IPS DF 6.9 (cell line): ENCODE data around the gene TMTC2.

ENCODE experiments used
- DNase-seq: peaks from one replicate; pipeline ENCODE4 v3.0.0-alpha.2; 2013; ENCODE audit warnings: low read depth, low spot score
- H3K27ac ChIP-seq: one replicate; pipeline ENCODE4 v1.5.1; 2013; ENCODE audit warnings: low read length, control low read depth
- H3K27me3 ChIP-seq: 2 replicates; pipeline ENCODE4 v1.6.1; 2013; ENCODE audit warnings: mild to moderate bottlenecking, low read length; ENCODE audit not compliant: control insufficient read depth, insufficient read depth
- H3K36me3 ChIP-seq: 2 replicates; pipeline ENCODE4 v1.6.1; 2013; ENCODE audit warnings: low read length; ENCODE audit not compliant: control insufficient read depth, insufficient read depth
- H3K4me1 ChIP-seq: 2 replicates; pipeline ENCODE4 v1.6.1; 2013; ENCODE audit warnings: low read length; ENCODE audit not compliant: control insufficient read depth, insufficient read depth
- H3K4me3 ChIP-seq: 2 replicates; pipeline ENCODE4 v1.5.1; 2013; ENCODE audit warnings: mild to moderate bottlenecking, low read length
- H3K9me3 ChIP-seq: 2 replicates; pipeline ENCODE4 v1.6.1; 2013; ENCODE audit warnings: low read length, inconsistent platforms; ENCODE audit not compliant: control insufficient read depth, insufficient read depth
- whole genome bisulfite sequencing: extraction: QIAGEN DNeasy Blood & Tissue Kit; methylation state at CpG from one replicate; pipeline ENCODE4 v1.1.7; 2013; ENCODE audit warnings: mixed read lengths, missing lambda C conversion rate; ENCODE audit not compliant: insufficient read length, insufficient coverage; 5-methylcytosine and 5-hydroxymethylcytosine counted together

The TMTC2 gene

DNA sequence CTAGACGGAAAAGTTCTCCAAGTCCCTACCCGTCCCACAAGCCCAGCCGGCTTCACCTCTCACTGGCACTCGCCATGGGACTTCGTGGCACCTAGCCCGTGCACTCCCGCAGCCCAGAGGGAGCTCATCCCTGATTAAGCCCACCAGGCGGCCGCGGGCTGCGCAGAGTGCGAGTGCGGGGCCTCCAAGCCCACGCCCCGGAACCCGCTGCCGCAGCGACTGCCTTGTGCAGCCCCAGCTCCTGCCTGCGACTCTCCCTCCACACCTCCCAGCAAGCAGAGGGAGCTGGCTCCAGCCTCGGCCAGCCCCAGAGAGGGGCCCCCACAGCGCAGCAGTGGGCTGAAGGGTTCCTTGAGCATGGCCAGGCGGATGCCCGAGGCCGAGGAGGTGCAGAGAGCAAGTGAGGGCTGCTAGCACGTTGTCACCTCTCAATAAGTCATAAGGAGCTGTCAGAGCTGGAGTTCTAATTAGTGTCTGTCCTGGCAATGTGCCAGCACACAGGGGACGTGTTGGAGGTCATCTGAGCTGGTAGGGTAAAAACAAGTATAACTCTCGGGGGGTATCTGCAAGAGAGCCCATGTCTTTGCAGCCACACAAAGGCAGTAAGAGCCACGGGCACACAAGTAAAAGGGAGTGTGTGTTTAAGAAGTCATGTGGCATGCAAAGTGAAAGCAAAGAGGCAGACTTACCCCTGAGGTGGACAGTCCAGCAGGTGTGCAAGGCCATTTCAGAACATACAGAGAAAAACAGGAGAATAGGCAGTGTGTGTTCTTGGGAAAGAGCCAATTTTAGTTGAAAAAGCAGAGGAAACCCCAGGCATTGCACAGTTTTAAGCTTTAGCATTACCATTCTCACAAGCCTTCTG is 27.1 kb upstream of the TMTC2 start:
- no peaks in the 10 kb centered on the region for H3K27me3 ChIP-seq
- no peak for DNase-seq
- H3K9me3 ChIP-seq: no peaks in the 10 kb centered on the region
- no peak overlapping the region for H3K27ac ChIP-seq
- no peaks in the 10 kb centered on the region for H3K36me3 ChIP-seq
- no CpG with 5 or more reads among the region's 28 CpGs for WGBS
- peaks cover under 1% of the 10 kb centered on the region for H3K4me1 ChIP-seq
- H3K4me3 ChIP-seq: no peak overlapping the region

- no peaks in the 10 kb centered on the region for H3K27me3 ChIP-seq
- DNase-seq: no peak
- WGBS: no CpG with 5 or more reads among the region's 3 CpGs
These were observed 26.0 kb upstream of the TMTC2 start for GRCh38 chr12:82660541-82661325.

DNA sequence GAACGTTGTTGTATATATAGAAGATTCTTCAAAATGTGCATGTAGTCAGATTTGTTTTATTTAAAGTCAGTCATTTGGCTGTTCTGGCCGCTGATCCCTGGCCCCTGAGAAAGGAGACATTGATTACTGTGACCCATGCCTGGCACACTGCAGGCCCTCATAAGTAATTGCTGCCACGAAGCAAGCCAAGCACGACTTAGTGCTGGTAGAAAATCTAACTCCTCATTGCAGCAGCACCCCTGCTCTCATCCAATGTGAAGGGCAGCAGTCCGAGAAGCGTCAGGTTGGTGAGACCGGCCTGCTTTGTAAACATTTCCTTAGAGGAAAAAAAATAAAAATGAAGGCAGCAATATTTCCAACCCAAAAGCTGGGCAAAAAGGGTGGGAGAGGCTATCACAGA is 22.8 kb upstream of the TMTC2 start:
- H3K4me3 ChIP-seq: no peak overlapping the region
- no peaks in the 10 kb centered on the region for H3K27me3 ChIP-seq
- H3K4me1 ChIP-seq: peaks cover 1% of the 10 kb centered on the region
- no peaks in the 10 kb centered on the region for H3K36me3 ChIP-seq
- no peaks in the 10 kb centered on the region for H3K9me3 ChIP-seq
- DNase-seq: no peak
- no CpG with 5 or more reads among the region's 7 CpGs for WGBS
- H3K27ac ChIP-seq: no peak overlapping the region

More at GRCh38 chr12:82660541-82661325, 26.0 kb upstream of the TMTC2 start:
- Histone ChIP-seq H3K4me1 (peaks cover 1% of the 10 kb centered on the region), H3K9me3 (no peaks in the 10 kb centered on the region), H3K27ac (no peak overlapping the region), H3K4me3 (no peak overlapping the region), H3K36me3 (no peaks in the 10 kb centered on the region)

DNA sequence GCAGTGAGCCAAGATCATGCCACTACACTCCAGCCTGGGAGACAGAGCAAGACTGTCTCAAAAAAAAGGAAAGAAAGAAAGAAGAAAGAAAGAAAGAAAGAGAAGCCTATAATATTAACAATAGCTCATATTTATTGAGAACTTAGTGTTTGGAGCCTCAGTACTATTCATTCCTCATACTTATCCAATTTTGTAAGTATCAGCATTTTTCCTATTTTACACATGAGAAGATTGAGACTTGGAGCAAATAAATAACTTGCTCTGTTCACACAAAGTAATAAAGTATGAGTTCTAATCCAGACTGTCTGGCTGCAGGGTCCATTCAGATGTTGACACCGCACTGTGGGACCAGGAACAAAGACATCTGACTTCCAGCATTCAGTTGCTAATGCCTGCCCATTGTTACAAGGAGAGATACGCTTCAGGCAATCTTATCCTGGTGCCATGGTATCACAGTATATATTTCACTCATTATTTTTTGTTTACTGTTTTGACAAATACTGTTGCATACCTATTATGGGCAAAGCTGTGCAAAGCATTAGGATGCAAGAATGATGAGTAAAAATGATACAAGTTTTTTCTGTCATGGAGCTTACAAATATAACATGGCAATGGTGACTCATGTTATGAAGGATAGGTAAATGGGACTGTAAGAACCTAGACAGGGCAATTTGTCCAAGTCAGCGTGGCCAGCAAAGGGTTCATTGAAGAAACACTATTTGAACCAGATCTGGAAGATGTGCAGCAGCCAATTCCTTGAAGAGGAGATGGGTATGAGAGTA is 21.4 kb upstream of the TMTC2 start:
- peaks cover 1% of the 10 kb centered on the region; the same call in 1 of the 2 replicates for H3K4me1 ChIP-seq
- no peaks in the 10 kb centered on the region for H3K9me3 ChIP-seq
- DNase-seq: no peak
- no peak overlapping the region for H3K4me3 ChIP-seq
- WGBS: no CpG with 5 or more reads among the region's 3 CpGs
- no peak overlapping the region for H3K27ac ChIP-seq
- H3K36me3 ChIP-seq: no peaks in the 10 kb centered on the region
- no peaks in the 10 kb centered on the region for H3K27me3 ChIP-seq

DNA sequence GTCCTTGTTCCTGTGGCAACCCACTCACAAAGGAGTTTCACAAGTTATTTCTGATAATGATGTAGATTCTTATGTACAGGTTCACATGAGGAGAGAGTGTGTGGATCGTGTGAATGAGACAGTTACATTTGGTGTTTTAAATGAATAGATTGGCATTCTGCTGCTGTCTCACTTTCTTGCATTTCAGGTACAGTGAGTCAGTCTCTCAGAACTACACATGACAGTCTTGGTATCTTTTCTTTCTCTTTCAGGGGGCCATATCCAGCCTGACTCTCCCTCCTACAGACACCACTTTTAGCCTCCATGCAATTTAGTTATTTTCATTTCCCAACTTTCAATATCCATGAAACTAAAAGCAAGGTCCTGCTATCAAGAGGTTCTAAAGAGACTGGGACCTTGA is 19.9 kb upstream of the TMTC2 start:
- H3K9me3 ChIP-seq: no peaks in the 10 kb centered on the region
- no CpG with 5 or more reads among the region's 1 CpG for WGBS
- H3K4me1 ChIP-seq: peaks cover 1% of the 10 kb centered on the region; the same call in 1 of the 2 replicates
- no peaks in the 10 kb centered on the region for H3K27me3 ChIP-seq
- no peaks in the 10 kb centered on the region for H3K36me3 ChIP-seq
- H3K4me3 ChIP-seq: no peak overlapping the region
- DNase-seq: no peak
- no peak overlapping the region for H3K27ac ChIP-seq

GRCh38 chr12:82671673-82672195 is 15.0 kb upstream of the TMTC2 start:
- no CpG with 5 or more reads among the region's 4 CpGs for WGBS
- Histone ChIP-seq H3K9me3 (no peaks in the 10 kb centered on the region), H3K4me1 (no peaks in the 10 kb centered on the region), H3K27ac (no peak overlapping the region), H3K4me3 (no peak overlapping the region), H3K36me3 (no peaks in the 10 kb centered on the region), H3K27me3 (no peaks in the 10 kb centered on the region)
- DNase-seq: no peak

DNA sequence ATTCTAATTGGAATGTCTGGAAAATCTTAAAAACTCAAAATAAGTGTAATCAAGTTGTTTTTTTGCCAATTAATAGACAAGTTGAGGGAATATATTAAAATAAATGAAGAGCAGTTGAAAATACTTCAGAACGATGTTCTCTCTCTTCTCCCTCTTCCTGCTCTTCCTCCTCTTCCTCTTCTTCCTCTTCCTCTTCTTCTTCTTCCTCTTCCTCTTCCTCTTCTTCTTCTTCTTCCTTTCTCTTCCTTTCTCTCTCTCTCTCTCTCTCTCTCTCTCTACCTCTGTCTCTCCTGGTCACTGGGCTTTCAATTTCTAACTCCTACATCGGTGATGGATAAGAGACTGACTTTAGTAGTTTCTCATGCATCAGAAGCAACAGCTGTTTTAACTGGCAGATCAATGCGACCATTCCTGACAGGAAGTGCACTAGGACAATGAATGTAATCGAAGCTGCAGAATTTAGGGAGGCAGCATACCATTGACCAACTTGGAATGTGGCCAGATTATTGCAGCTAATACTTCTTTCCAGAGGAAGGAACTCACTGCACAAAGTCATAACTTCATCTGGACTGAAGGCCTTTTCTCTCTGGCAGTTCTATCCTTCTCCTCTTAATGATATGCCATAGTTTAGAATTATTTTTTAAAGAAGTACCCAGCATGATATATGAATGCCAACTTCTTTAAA is 13.8 kb upstream of the TMTC2 start:
- Histone ChIP-seq H3K4me3 (no peak overlapping the region), H3K27ac (no peak overlapping the region), H3K27me3 (no peaks in the 10 kb centered on the region), H3K4me1 (no peaks in the 10 kb centered on the region), H3K36me3 (no peaks in the 10 kb centered on the region), H3K9me3 (no peaks in the 10 kb centered on the region)
- DNase-seq: no peak
- no CpG with 5 or more reads among the region's 4 CpGs for WGBS

- no peaks in the 10 kb centered on the region for H3K4me1 ChIP-seq
- H3K27ac ChIP-seq: no peak overlapping the region
- H3K36me3 ChIP-seq: no peaks in the 10 kb centered on the region
- no peak for DNase-seq
- no CpG with 5 or more reads among the region's 1 CpG for WGBS
- no peaks in the 10 kb centered on the region for H3K9me3 ChIP-seq
- no peaks in the 10 kb centered on the region for H3K27me3 ChIP-seq
- H3K4me3 ChIP-seq: no peak overlapping the region
These were observed 13.0 kb upstream of the TMTC2 start for GRCh38 chr12:82673698-82674097.

GRCh38 chr12:82675246-82675645 is 11.5 kb upstream of the TMTC2 start:
- Histone ChIP-seq H3K4me3 (no peak overlapping the region), H3K4me1 (no peaks in the 10 kb centered on the region), H3K9me3 (no peaks in the 10 kb centered on the region), H3K27ac (no peak overlapping the region), H3K27me3 (no peaks in the 10 kb centered on the region), H3K36me3 (no peaks in the 10 kb centered on the region)
- WGBS: no CpG with 5 or more reads among the region's 3 CpGs
- no peak for DNase-seq
